HG02973 (cell line): ENCODE data around the gene C3orf22.

Experiments used
- ATAC-seq: cut with Tn5 transposase; IDR thresholded peaks from one replicate; pipeline ENCODE4 v1.9.1; 2021; ENCODE audit warnings: moderate library complexity; ENCODE audit not compliant: unreplicated experiment

Gene C3orf22

GRCh38 chr3:126557415-126557745 lies 1.4 kb downstream of the C3orf22 start:
- no peak for ATAC-seq

DNA sequence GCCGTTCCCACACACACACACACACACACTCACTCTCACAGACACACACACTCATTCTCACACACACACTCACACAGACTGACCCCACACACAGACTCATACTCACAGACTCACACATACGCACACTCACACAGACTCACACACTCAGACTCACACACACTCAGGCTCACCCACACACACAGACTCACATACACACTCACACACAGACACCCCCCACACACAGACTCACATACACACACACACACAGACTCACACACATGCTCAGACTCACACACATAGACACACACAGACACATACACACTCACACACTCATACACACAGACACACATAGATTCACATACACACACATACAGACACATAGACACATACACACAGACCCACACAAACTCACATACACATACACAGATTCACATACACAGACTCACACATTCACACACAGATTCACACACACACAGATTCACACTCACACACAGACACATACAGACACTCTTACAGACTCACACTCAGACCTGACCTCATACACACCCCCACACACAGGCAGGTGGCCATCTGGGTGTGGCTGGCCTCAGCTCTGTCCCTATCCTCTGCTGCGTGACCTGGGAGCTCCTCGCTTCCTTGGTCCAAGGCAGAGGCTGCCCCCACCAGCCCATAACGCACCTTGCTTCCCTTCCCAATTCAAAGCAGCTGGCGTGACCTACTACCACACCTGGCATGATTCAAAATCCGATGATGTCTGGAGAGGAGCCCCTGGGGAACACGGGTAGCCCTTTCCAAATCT lies 1.9 kb downstream of the C3orf22 start:
- no peak for ATAC-seq

DNA sequence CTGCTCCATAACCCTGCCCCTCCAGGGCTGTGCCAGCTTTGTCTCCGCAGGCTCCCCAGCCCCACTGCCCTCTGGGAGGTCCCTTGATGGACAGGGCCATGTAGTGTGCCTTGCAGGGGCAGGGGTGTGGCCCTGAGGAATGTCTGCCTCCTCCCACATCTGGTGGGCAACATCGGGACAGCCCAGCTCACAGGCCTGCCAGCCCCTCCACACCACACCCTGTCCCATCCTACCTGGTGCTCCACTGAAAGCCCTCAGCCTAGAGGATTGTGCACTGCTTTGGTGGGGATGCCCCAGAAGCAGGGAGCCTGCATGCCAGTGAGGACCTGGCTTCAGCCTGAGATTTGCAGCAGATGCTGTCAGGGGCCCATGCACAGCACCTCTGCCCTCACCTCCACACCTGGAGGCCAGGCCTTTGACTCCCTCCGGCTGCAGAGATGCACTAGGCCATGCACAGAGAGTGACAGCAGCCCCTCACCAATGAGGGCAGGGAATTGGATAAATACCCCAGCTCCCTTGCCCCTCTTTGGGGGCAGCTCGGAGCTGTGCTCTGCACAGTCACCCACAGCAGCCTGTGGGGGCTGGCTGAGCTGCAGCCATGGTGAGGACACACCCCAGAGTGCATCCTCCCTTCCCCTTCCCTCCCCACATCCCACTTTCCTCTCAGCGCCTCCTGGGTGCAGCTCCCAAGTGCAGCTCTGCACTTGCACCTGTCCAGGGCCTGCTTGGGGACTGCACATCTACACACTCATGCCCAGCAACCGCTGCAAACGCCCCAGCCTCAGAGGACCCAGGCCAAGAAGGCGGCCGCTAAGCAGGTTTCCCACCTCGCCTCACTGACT lies 2.7 kb downstream of the C3orf22 start:
- no peak for ATAC-seq

- no peak for ATAC-seq
These were observed 3.9 kb downstream of the C3orf22 start for GRCh38 chr3:126554560-126555525.

DNA sequence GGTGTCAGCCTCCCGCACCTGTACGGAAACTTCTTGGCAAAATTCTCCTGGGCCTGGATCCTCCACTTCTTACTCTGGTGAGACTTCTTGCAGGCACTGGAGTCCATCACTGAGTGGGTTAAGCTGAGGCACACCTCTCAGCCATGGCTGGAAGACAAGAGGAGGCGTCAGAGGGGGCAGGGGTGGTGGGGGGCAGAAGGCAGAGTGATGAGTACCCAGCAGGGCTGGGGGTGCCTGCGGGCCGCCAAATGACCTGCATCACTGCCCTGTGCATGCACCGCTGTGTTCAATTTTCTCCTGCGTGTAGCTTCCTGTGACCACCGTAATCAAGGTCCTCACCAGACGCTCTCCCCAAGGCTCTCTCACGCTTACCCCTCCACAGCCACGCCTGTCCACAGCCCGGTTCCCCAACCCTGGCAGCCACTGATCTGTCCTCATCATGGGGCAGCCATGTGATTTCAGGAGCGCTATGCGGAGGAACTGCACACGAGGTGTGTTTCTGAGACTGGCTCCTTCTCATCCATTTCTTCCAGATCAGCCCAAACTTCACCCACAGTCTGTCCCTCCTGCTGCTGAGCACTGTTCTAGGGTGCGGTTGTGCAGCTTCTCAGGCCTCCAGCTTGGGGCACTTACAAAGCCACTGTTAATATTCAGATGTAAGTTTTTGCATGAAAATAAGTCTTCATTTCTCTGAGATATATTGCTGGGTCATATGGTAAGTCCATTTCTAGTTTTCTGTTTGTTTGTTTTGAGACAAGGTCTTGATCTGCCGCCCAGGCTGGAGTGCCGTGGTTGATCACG lies 5.2 kb downstream of the C3orf22 start:
- ATAC-seq, result no peak

DNA sequence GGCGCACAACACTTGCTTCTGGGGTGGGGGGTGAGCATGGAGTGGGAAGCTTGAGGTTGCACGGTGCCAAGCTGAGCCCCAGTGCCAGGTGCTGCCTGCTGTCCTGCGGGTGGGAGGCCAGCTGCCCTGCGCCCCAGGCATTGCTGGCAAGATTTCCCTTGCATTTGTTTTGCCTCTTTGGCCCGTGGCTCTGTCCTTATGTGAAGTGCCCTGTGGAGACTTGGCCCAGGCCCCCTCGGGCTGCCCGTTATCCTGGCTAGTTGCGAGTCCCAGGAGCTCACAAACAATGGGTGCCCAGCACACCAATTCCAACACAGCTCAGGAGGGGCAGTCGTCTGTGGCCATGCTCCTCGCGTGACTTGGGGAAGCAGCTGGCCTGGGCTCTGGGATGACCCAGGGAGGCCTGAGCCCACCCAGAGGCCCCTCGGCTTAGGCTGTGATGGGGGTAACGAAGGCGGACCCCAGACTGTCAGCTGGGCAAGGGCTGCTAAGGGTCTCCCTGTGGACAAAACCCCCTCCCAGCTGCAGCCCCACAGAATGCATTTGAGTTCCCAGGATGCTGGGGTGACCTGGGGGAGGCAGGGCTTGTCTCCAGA lies 5.9 kb downstream of the C3orf22 start:
- ATAC-seq, result no peak

GRCh38 chr3:126551839-126552687 lies 6.7 kb downstream of the C3orf22 start:
- no peak for ATAC-seq

GRCh38 chr3:126551121-126551838 lies 7.5 kb downstream of the C3orf22 start:
- no peak for ATAC-seq

- ATAC-seq, result no peak
These were observed 8.2 kb downstream of the C3orf22 start for GRCh38 chr3:126550488-126551051.

DNA sequence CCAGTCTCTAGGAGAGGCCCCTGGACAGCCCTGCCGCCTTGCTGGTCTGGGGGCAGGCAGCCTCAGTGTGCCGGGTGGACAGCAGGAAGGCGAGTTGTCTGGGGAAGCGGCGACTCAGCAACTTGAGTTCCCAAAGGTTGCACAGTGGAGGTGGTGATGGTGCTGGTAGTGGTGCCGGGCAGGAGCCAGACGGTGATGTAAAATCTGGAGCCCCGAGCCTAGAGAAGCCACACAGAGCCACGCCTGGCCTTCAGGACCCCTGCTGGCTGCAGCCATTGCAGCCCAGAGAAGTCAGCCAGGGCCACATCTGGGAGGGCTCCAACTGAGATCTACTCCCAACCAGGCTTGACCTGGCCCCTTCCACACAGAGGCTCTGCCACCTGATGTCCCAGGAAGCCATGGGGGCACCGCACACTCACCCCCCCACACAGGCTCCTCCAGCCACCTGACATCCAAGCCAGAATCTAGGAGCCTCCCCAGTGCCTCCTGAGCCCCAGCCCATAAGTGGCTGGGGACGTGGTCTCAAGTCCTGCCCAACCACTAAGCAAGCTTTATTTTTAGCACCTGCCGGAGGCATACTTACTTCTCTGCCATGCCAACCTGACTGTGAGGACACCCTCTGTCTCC lies 8.8 kb downstream of the C3orf22 start:
- ATAC-seq, result no peak

GRCh38 chr3:126548556-126549466 lies 9.9 kb downstream of the C3orf22 start:
- ATAC-seq, result no peak

DNA sequence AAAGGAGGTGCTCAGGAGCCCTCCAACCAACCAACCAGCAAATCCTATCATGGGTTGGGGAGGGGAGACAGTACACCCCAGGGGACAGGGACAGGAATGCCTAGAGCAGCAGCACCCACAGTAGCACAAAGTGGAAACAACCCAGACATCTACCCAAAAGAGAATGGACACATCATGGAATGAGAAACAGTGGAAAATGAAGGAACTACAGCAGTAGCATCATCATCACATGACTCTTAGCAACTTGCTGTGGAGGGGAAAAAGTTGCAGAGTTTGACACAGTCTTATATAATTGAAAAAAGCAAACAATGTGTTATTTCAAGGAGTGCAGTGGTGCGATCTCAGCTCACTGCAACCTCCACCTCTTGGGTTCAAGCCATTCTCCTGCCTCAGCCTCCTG lies 11.0 kb downstream of the C3orf22 start:
- no peak for ATAC-seq

DNA sequence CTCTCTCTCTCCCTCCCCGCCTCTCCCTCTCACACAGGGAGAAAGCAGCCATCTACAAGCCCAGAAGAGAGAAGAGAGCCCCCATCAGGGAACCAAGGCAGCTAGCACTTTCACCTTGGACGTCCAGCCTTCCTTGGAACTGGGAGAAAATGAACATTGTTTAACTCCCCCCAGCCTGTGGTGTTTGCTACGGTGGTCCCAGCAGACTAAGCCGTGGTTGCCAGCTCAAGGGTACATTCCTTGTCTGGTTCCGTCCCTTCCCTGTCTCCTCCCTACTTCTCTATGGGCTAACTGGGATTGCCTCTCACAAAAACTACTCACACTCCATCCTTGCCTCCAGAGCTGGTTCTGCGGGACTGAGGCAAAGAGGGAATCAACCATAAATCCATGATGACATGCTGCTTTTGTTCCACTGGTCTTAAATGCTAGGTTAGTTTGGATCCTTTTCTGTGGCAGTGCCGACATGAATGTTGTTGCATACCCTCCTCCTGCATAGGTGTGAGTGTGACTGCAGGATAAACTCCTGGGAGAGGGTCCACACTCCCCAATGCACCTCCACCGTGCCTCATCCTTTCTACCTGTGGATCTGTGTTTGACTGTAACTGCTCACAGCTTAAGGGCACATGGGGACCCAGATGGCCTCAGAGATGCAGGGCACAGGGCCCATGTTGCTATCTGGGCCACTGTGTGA lies 12.0 kb downstream of the C3orf22 start:
- ATAC-seq, result no peak

DNA sequence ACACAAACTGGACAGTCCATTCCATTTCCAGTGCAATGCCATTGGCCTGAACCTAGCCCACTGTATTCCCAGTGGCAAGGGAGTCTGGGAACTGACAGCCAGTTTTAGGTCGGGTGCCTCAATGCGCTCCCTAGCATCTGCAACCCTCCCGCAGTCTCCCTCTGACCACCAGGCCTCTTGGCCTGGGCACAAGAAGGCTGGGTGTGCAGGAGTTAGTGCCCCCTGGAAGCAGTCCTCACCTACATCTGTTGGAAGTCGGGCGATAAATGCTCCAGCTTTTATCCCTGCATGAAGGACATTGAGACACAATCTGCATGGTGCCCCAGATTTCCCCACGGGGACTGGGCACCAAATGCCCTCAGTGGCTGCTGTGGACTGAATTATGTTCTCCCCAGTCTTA lies 12.7 kb downstream of the C3orf22 start:
- ATAC-seq, result no peak

- no peak for ATAC-seq
These were observed 13.2 kb downstream of the C3orf22 start for GRCh38 chr3:126545544-126545943.
